LNCaP clone FGC (cell line): ENCODE measurements around the gene FGF10.

Experiments used
- DNase-seq: peaks from one replicate; pipeline ENCODE4 v3.0.0-alpha.2; 2011; ENCODE audit warnings: low read depth
- H3K4me3 ChIP-seq: 2 replicates; pipeline ENCODE4 v1.5.1; 2011; ENCODE audit warnings: mild to moderate bottlenecking, low read depth, low read length, control low read depth
- CTCF ChIP-seq: IDR thresholded peaks from 2 replicates; pipeline ENCODE4 v1.5.1; 2012; ENCODE audit warnings: mild to moderate bottlenecking; ENCODE audit not compliant: control insufficient read depth, insufficient read depth; ENCODE audit errors: extremely low read depth

FGF10 gene

GRCh38 chr5:44331471-44332050 lies 57.7 kb downstream of the FGF10 start:
- no peak for DNase-seq
- no peak overlapping the region for H3K4me3 ChIP-seq
- no peak for TF ChIP-seq CTCF

- DNase-seq = no peak
- H3K4me3 ChIP-seq = no peak overlapping the region
- TF ChIP-seq CTCF = no peak
Measured at GRCh38 chr5:44329716-44330115, 59.5 kb downstream of the FGF10 start.

- no peak overlapping the region for H3K4me3 ChIP-seq
- no peak for TF ChIP-seq CTCF
- no peak for DNase-seq
Measured at GRCh38 chr5:44321144-44321725, 68.0 kb downstream of the FGF10 start.

- TF ChIP-seq CTCF = no peak
- H3K4me3 ChIP-seq = no peak overlapping the region
- no peak for DNase-seq
Measured at GRCh38 chr5:44320188-44320587, 69.0 kb downstream of the FGF10 start.

GRCh38 chr5:44318883-44319282 lies 70.3 kb downstream of the FGF10 start:
- no peak for DNase-seq
- H3K4me3 ChIP-seq = no peak overlapping the region
- no peak for TF ChIP-seq CTCF

GRCh38 chr5:44312374-44312773 lies 76.8 kb downstream of the FGF10 start:
- H3K4me3 ChIP-seq = no peak overlapping the region
- DNase-seq = no peak
- no peak for TF ChIP-seq CTCF

GRCh38 chr5:44300551-44300950 lies 88.7 kb downstream of the FGF10 start:
- H3K4me3 ChIP-seq = no peak overlapping the region
- no peak for TF ChIP-seq CTCF
- DNase-seq = no peak
